Astrocyte of the spinal cord (primary cell): ENCODE measurements around the gene MAPKAP1.

Experiments used
- DNase-seq: peaks from one replicate; pipeline ENCODE4 v3.0.0; 2011; ENCODE audit warnings: low read depth, low spot score
- H3K4me3 ChIP-seq: 2 replicates; pipeline ENCODE4 v1.5.1; 2011; ENCODE audit warnings: low read depth, mild to moderate bottlenecking, low read length, moderate library complexity
- CTCF ChIP-seq: IDR thresholded peaks from 2 replicates; pipeline ENCODE4 v1.5.1; 2012; ENCODE audit warnings: low read depth, mild to moderate bottlenecking, low read length, inconsistent platforms
- in situ Hi-C: cut with HindIII; loops from 2 replicates; pipeline ENCODE4 v1.10.0; 2017; ENCODE audit warnings: low sequenced_read_pairs

Gene MAPKAP1

GRCh38 chr9:125594223-125594610, 112.8 kb downstream of the MAPKAP1 start:
- no peak for TF ChIP-seq CTCF
- DNase-seq: no peak
- no peak overlapping the region for H3K4me3 ChIP-seq
- in situ Hi-C loops: no loop called here

GRCh38 chr9:125593581-125594222, 113.3 kb downstream of the MAPKAP1 start:
- in situ Hi-C loops: no loop called here
- TF ChIP-seq CTCF: no peak
- H3K4me3 ChIP-seq: no peak overlapping the region
- no peak for DNase-seq

- DNase-seq: no peak
- no peak for TF ChIP-seq CTCF
- in situ Hi-C loops: no loop called here
- H3K4me3 ChIP-seq: no peak overlapping the region
These were observed 115.1 kb downstream of the MAPKAP1 start for GRCh38 chr9:125591888-125592287.

GRCh38 chr9:125591245-125591644, 115.8 kb downstream of the MAPKAP1 start:
- no peak for DNase-seq
- TF ChIP-seq CTCF: no peak
- in situ Hi-C loops: no loop called here
- no peak overlapping the region for H3K4me3 ChIP-seq

GRCh38 chr9:125589287-125589686, 117.7 kb downstream of the MAPKAP1 start:
- TF ChIP-seq CTCF: no peak
- DNase-seq: no peak
- in situ Hi-C loops: no loop called here
- H3K4me3 ChIP-seq: no peak overlapping the region

- no peak overlapping the region for H3K4me3 ChIP-seq
- TF ChIP-seq CTCF: no peak
- no peak for DNase-seq
- in situ Hi-C loops: no loop called here
These were observed 119.1 kb downstream of the MAPKAP1 start for GRCh38 chr9:125587819-125588460.
